DOHH2 (cell line): ENCODE data around the gene FOSB.

Source experiments
- H3F3A ChIP-seq: fragments of 200-600 bp; sonication (generic), shearing (Covaris generic); 2 replicates; pipeline ENCODE4 v1.6.0; 2016; ENCODE audit warnings: antibody characterized with exemption, mild to moderate bottlenecking; ENCODE audit not compliant: control insufficient read depth, insufficient read depth
- H3K27ac ChIP-seq: fragments of 200-600 bp; sonication (generic); 2 replicates; pipeline ENCODE4 v1.5.1; 2014; ENCODE audit warnings: low read depth, mild to moderate bottlenecking, low read length, moderate library complexity
- H3K27me3 ChIP-seq: fragments of 200-600 bp; sonication (generic); 2 replicates; pipeline ENCODE4 v1.6.1; 2014; ENCODE audit warnings: mild to moderate bottlenecking, low read length, mixed read lengths; ENCODE audit not compliant: control insufficient read depth
- H3K36me3 ChIP-seq: fragments of 200-600 bp; sonication (generic); 2 replicates; pipeline ENCODE4 v1.6.1; 2014; ENCODE audit warnings: mild to moderate bottlenecking, low read length, moderate library complexity, mixed read lengths; ENCODE audit not compliant: control insufficient read depth
- H3K4me1 ChIP-seq: fragments of 200-600 bp; sonication (generic); 2 replicates; pipeline ENCODE4 v1.6.1; 2014; ENCODE audit warnings: mild to moderate bottlenecking, low read length, mixed read lengths; ENCODE audit not compliant: control insufficient read depth
- H3K4me2 ChIP-seq: fragments of 200-600 bp; sonication (generic); 2 replicates; pipeline ENCODE4 v1.6.0; 2014; ENCODE audit warnings: mild to moderate bottlenecking, low read length, moderate library complexity
- H3K4me3 ChIP-seq: fragments of 200-600 bp; sonication (generic); 2 replicates; pipeline ENCODE4 v1.5.1; 2014; ENCODE audit warnings: mild to moderate bottlenecking, low read length, mixed read lengths
- H3K79me2 ChIP-seq: fragments of 200-600 bp; sonication (generic); 2 replicates; pipeline ENCODE4 v1.6.1; 2014; ENCODE audit warnings: mild to moderate bottlenecking, low read length, mixed read lengths; ENCODE audit not compliant: control insufficient read depth
- H3K9me2 ChIP-seq: fragments of 200-600 bp; sonication (generic); replicated peaks from 2 replicates; pipeline ENCODE4 v1.6.1; 2014; ENCODE audit warnings: mild to moderate bottlenecking, low read length, mixed read lengths; ENCODE audit not compliant: control insufficient read depth
- H3K9me3 ChIP-seq: fragments of 200-600 bp; sonication (generic); 2 replicates; pipeline ENCODE4 v1.6.1; 2014; ENCODE audit warnings: antibody characterized with exemption, low read length, mixed read lengths; ENCODE audit not compliant: control insufficient read depth, insufficient read depth
- H4K20me1 ChIP-seq: fragments of 200-600 bp; sonication (generic); 2 replicates; pipeline ENCODE4 v1.6.0; 2014; ENCODE audit warnings: low read depth, mild to moderate bottlenecking, antibody characterized with exemption, low read length, moderate library complexity; ENCODE audit not compliant: control insufficient read depth, insufficient read depth
- EZH2phosphoT487 ChIP-seq: fragments of 200-600 bp; sonication (generic); IDR thresholded peaks from 2 replicates; pipeline ENCODE4 v1.6.1; 2017; ENCODE audit warnings: borderline replicate concordance, mild to moderate bottlenecking, antibody characterized with exemption, low read length, moderate library complexity, mixed read lengths
- TF ChIP-seq, protein P1 (sequence below): fragments of 200-600 bp; sonication (generic); IDR thresholded peaks from one replicate; pipeline ENCODE4 v1.5.1; 2014; ENCODE audit warnings: antibody characterized with exemption, mild to moderate bottlenecking, low read depth, low read length; ENCODE audit not compliant: poor library complexity, severe bottlenecking

Gene FOSB

DNA sequence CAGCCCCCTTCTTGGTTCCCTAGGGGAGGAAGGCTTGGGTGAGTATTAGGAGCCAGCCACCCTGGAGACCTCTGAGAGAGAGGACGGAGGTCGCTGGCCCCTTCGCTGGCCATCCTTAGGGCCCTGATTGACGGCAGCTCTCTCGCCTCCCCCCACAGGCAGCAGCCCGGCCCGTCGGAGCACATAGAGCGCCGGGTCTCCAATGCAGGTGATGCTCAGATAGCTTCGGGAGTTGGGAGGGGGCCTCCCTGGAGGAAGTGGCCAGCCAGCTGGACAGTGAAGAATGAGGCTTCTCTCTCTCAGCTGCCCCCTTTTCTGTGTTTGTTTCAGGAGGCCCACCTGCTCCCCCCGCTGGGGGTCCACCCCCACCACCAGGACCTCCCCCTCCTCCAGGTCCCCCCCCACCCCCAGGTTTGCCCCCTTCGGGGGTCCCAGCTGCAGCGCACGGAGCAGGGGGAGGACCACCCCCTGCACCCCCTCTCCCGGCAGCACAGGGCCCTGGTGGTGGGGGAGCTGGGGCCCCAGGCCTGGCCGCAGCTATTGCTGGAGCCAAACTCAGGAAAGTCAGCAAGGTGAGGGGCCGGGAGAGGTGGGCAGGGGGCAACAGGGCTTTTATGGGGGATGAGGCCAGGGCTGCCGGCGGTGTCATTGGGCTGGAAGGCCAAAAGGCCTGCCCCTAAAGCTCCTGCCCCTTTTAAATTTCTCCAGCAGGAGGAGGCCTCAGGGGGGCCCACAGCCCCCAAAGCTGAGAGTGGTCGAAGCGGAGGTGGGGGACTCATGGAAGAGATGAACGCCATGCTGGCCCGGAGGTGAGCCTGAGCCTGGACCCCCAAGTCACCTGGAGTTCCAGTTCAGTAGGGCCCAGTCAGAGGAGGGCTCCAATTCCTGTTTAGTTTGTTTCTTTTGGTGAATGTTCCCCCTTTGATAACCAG lies 54.5 kb downstream of the FOSB start:
- Histone ChIP-seq H3K79me2 (no peaks in the 10 kb centered on the region), H4K20me1 (no peaks in the 10 kb centered on the region), H3K36me3 (peaks cover 47% of the 10 kb centered on the region), H3K27ac (no peak overlapping the region), H3F3A (no peaks in the 10 kb centered on the region; the same call in 1 of the 2 replicates), H3K4me3 (no peak overlapping the region), H3K4me2 (no peak overlapping the region), H3K27me3 (no peaks in the 10 kb centered on the region), H3K9me2 (no peaks in the 10 kb centered on the region), H3K4me1 (peaks cover 7% of the 10 kb centered on the region), H3K9me3 (no peaks in the 10 kb centered on the region)
- no peak for TF ChIP-seq EZH2phosphoT487
- TF ChIP-seq, protein P1, sequence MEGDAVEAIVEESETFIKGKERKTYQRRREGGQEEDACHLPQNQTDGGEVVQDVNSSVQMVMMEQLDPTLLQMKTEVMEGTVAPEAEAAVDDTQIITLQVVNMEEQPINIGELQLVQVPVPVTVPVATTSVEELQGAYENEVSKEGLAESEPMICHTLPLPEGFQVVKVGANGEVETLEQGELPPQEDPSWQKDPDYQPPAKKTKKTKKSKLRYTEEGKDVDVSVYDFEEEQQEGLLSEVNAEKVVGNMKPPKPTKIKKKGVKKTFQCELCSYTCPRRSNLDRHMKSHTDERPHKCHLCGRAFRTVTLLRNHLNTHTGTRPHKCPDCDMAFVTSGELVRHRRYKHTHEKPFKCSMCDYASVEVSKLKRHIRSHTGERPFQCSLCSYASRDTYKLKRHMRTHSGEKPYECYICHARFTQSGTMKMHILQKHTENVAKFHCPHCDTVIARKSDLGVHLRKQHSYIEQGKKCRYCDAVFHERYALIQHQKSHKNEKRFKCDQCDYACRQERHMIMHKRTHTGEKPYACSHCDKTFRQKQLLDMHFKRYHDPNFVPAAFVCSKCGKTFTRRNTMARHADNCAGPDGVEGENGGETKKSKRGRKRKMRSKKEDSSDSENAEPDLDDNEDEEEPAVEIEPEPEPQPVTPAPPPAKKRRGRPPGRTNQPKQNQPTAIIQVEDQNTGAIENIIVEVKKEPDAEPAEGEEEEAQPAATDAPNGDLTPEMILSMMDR, result no peak

- no peaks in the 10 kb centered on the region for H3K79me2 ChIP-seq
- H3K27me3 ChIP-seq, result no peaks in the 10 kb centered on the region
- H3F3A ChIP-seq, result no peaks in the 10 kb centered on the region; the same call in 1 of the 2 replicates
- no peaks in the 10 kb centered on the region for H3K9me3 ChIP-seq
- H3K4me1 ChIP-seq, result peaks cover 7% of the 10 kb centered on the region
- H3K4me2 ChIP-seq, result no peak overlapping the region
- no peak overlapping the region for H3K4me3 ChIP-seq
- H3K9me2 ChIP-seq, result no peaks in the 10 kb centered on the region
- peaks cover 48% of the 10 kb centered on the region for H3K36me3 ChIP-seq
- TF ChIP-seq EZH2phosphoT487, result no peak
- TF ChIP-seq, protein P1, result peak; percentile 97
- no peak overlapping the region for H3K27ac ChIP-seq
- H4K20me1 ChIP-seq, result no peaks in the 10 kb centered on the region
Observed at GRCh38 chr19:45523642-45524256, 56.0 kb downstream of the FOSB start.

- TF ChIP-seq EZH2phosphoT487, result no peak
- TF ChIP-seq, protein P1, result no peak
- Histone ChIP-seq H3K9me3 (no peaks in the 10 kb centered on the region), H4K20me1 (no peaks in the 10 kb centered on the region), H3K36me3 (peaks cover 48% of the 10 kb centered on the region), H3K4me1 (peaks cover 7% of the 10 kb centered on the region), H3K4me3 (no peak overlapping the region), H3K79me2 (no peaks in the 10 kb centered on the region), H3F3A (no peaks in the 10 kb centered on the region; the same call in 1 of the 2 replicates), H3K4me2 (no peak overlapping the region), H3K27me3 (no peaks in the 10 kb centered on the region), H3K9me2 (no peaks in the 10 kb centered on the region), H3K27ac (no peak overlapping the region)
Observed at GRCh38 chr19:45524575-45525129, 56.9 kb downstream of the FOSB start.
